Vagina (tissue), 2 donors: ENCODE data around the gene LEMD2.

ENCODE experiments used
- POLR2AphosphoS5 ChIP-seq, 2 donors: sonication (generic); formaldehyde crosslinking; IDR thresholded peaks; one replicate each; pipeline ENCODE4 v1.9.0; 2017; ENCODE audit warnings: antibody characterized with exemption in 2 of 2, mild to moderate bottlenecking in 2 of 2, low read depth in 1 of 2; ENCODE audit not compliant: insufficient read depth in 1 of 2
- TF ChIP-seq, protein P1 (sequence below), 3 experiments: fragments of 450-650 bp in 2 of 3; fragments of 200-600 bp in 1 of 3; sonication (generic) in 1 of 3; IDR thresholded peaks; one replicate each; pipeline ENCODE4 v1.5.1; 2017 to 2019; ENCODE audit warnings: antibody characterized with exemption in 3 of 3, mild to moderate bottlenecking in 2 of 3, moderate library complexity in 2 of 3

DNA sequence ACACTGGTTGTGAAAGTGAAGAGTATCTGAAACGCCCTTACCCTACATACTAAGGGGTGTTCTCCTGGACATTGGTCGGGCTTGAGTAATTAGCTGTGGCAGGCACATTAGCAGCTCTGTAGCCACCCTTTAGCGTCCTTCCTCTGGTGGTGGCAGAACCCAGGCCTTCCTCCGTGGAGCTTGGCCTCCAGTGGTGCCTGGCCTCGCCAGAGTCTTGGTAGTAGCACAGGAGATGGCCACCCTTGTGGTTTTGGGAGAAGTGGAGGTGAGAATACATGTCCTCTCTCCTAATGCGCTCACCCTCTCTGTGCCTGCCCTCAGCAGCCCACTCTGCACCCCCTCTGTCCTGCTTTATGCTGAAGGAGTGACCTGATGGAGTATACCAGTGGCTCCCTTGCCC, 59.9 kb downstream of the LEMD2 start:
- TF ChIP-seq, protein P1, sequence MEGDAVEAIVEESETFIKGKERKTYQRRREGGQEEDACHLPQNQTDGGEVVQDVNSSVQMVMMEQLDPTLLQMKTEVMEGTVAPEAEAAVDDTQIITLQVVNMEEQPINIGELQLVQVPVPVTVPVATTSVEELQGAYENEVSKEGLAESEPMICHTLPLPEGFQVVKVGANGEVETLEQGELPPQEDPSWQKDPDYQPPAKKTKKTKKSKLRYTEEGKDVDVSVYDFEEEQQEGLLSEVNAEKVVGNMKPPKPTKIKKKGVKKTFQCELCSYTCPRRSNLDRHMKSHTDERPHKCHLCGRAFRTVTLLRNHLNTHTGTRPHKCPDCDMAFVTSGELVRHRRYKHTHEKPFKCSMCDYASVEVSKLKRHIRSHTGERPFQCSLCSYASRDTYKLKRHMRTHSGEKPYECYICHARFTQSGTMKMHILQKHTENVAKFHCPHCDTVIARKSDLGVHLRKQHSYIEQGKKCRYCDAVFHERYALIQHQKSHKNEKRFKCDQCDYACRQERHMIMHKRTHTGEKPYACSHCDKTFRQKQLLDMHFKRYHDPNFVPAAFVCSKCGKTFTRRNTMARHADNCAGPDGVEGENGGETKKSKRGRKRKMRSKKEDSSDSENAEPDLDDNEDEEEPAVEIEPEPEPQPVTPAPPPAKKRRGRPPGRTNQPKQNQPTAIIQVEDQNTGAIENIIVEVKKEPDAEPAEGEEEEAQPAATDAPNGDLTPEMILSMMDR (IDR thresholded peaks at IDR 0.05) = no peak
- TF ChIP-seq POLR2AphosphoS5 (IDR thresholded peaks at IDR 0.05; ENCODE audit: insufficient read depth in 1 of 2, low read depth in 1 of 2) = no peak
